Measurements from ENCODE around the gene TRAF1. TPM values are rescaled to one million over a fixed set of nuclear protein-coding genes. Genes with fewer than 3 reads are reported as not detected.

Gene TRAF1
- total RNA-seq, 4 donors from 2014 or later, result 2.2 to 7.2 (median 4.3) TPM

GRCh38 chr9:120864719-120865118 is 61.9 kb downstream of the TRAF1 start:
- 82 to 92% methylated on average over 5 of the region's 5 CpGs for WGBS, 2 donors (ENCODE audit: low coverage in 1 of 2)
- peaks cover 5 to 14% (median 13%) of the 10 kb centered on the region in 4 donors for H3K4me1 ChIP-seq
- H3K27me3 ChIP-seq, result no peaks in the 10 kb centered on the region
- no peak for DNase-seq
- intact Hi-C loops (cut with DNase I; ENCODE audit: low total_unique reads), result no loop called here
- in situ Hi-C loops (cut with MboI; ENCODE audit: low pct_ligation_motif_present in 1 of 4, low pct_unique_long_range_greater_than_20kb in 1 of 4, low sequenced_read_pairs in 3 of 4), result no loop called here
- peaks cover 0 to 5% (median 0%) of the 10 kb centered on the region in 4 donors for H3K36me3 ChIP-seq
- no peak for TF ChIP-seq EP300 (IDR thresholded peaks at IDR 0.05; ENCODE audit: low read depth)
- TF ChIP-seq CTCF (IDR thresholded peaks at IDR 0.05), result no peak
- no peak for TF ChIP-seq POLR2A (IDR thresholded peaks at IDR 0.05)
- no peak for TF ChIP-seq POLR2AphosphoS5 (IDR thresholded peaks at IDR 0.05)
- H3K27ac ChIP-seq, result no peak overlapping the region
- H3K4me3 ChIP-seq, result no peak overlapping the region
- no peaks in the 10 kb centered on the region for H3K9me3 ChIP-seq

- intact Hi-C loops (cut with DNase I; ENCODE audit: low total_unique reads) (no loop called here), in situ Hi-C loops (cut with MboI; ENCODE audit: low pct_ligation_motif_present in 1 of 4, low pct_unique_long_range_greater_than_20kb in 1 of 4, low sequenced_read_pairs in 3 of 4) (no loop called here)
- no peak for DNase-seq
- no peak overlapping the region for H3K27ac ChIP-seq
- WGBS, 2 donors (ENCODE audit: low coverage in 1 of 2), result 93% methylated on average over 7 of the region's 7 CpGs; no CpG with 5 or more reads in 1 of the 2 donors
- no peak overlapping the region for H3K4me3 ChIP-seq
- TF ChIP-seq POLR2A (IDR thresholded peaks at IDR 0.05) (no peak), EP300 (IDR thresholded peaks at IDR 0.05; ENCODE audit: low read depth) (no peak), POLR2AphosphoS5 (IDR thresholded peaks at IDR 0.05) (no peak), CTCF (IDR thresholded peaks at IDR 0.05) (no peak)
- H3K27me3 ChIP-seq, result no peaks in the 10 kb centered on the region
- H3K9me3 ChIP-seq, result no peaks in the 10 kb centered on the region
- H3K4me1 ChIP-seq, result peaks cover 5 to 7% (median 6%) of the 10 kb centered on the region in 4 donors
- peaks cover 0 to 6% (median 0%) of the 10 kb centered on the region in 4 donors for H3K36me3 ChIP-seq
Observed at GRCh38 chr9:120863833-120864232, 62.8 kb downstream of the TRAF1 start.

GRCh38 chr9:120862452-120862851 is 64.1 kb downstream of the TRAF1 start:
- no peaks in the 10 kb centered on the region for H3K27me3 ChIP-seq
- H3K4me1 ChIP-seq, result peaks cover 0 to 3% (median under 1%) of the 10 kb centered on the region in 4 donors
- no peak for TF ChIP-seq POLR2AphosphoS5 (IDR thresholded peaks at IDR 0.05)
- no peak for TF ChIP-seq POLR2A (IDR thresholded peaks at IDR 0.05)
- no peak for TF ChIP-seq EP300 (IDR thresholded peaks at IDR 0.05; ENCODE audit: low read depth)
- no peak overlapping the region for H3K4me3 ChIP-seq
- WGBS, 2 donors (ENCODE audit: low coverage in 1 of 2), result 92% methylated on average over 12 of the region's 12 CpGs; no CpG with 5 or more reads in 1 of the 2 donors
- DNase-seq, result no peak
- in situ Hi-C loops (cut with MboI; ENCODE audit: low pct_ligation_motif_present in 1 of 4, low pct_unique_long_range_greater_than_20kb in 1 of 4, low sequenced_read_pairs in 3 of 4), result no loop called here
- intact Hi-C loops (cut with DNase I; ENCODE audit: low total_unique reads), result no loop called here
- H3K27ac ChIP-seq, result no peak overlapping the region
- peaks cover 0 to 6% (median 0%) of the 10 kb centered on the region in 4 donors for H3K36me3 ChIP-seq
- H3K9me3 ChIP-seq, result no peaks in the 10 kb centered on the region

- no peaks in the 10 kb centered on the region for H3K27me3 ChIP-seq
- no peak overlapping the region for H3K27ac ChIP-seq
- DNase-seq, result no peak
- H3K36me3 ChIP-seq, result peaks cover 0 to 6% (median 0%) of the 10 kb centered on the region in 4 donors
- in situ Hi-C loops (cut with MboI; ENCODE audit: low pct_ligation_motif_present in 1 of 4, low pct_unique_long_range_greater_than_20kb in 1 of 4, low sequenced_read_pairs in 3 of 4) (no loop called here), intact Hi-C loops (cut with DNase I; ENCODE audit: low total_unique reads) (no loop called here)
- no peaks in the 10 kb centered on the region for H3K9me3 ChIP-seq
- H3K4me3 ChIP-seq, result no peak overlapping the region
- TF ChIP-seq EP300 (IDR thresholded peaks at IDR 0.05; ENCODE audit: low read depth) (no peak), POLR2A (IDR thresholded peaks at IDR 0.05) (no peak), CTCF (IDR thresholded peaks at IDR 0.05) (no peak), POLR2AphosphoS5 (IDR thresholded peaks at IDR 0.05) (no peak)
- WGBS, 2 donors (ENCODE audit: low coverage in 1 of 2), result 99 to 100% methylated on average over 2 to 6 of the region's 6 CpGs
- H3K4me1 ChIP-seq, result peaks cover 0 to 9% (median 2%) of the 10 kb centered on the region in 4 donors
Observed at GRCh38 chr9:120861935-120862334, 64.7 kb downstream of the TRAF1 start.

- Histone ChIP-seq H3K4me1 (peaks cover 0 to 11% (median 2%) of the 10 kb centered on the region in 4 donors), H3K27ac (no peak overlapping the region), H3K4me3 (no peak overlapping the region), H3K27me3 (no peaks in the 10 kb centered on the region), H3K36me3 (peaks cover 0 to 6% (median 0%) of the 10 kb centered on the region in 4 donors), H3K9me3 (no peaks in the 10 kb centered on the region)
- intact Hi-C loops (cut with DNase I; ENCODE audit: low total_unique reads), result no loop called here
- WGBS, 2 donors (ENCODE audit: low coverage in 1 of 2), result 95% methylated on average over 11 of the region's 11 CpGs; no CpG with 5 or more reads in 1 of the 2 donors
- no peak for DNase-seq
- no peak for TF ChIP-seq EP300 (IDR thresholded peaks at IDR 0.05; ENCODE audit: low read depth)
- no peak for TF ChIP-seq CTCF (IDR thresholded peaks at IDR 0.05)
- in situ Hi-C loops (cut with MboI; ENCODE audit: low pct_ligation_motif_present in 1 of 4, low pct_unique_long_range_greater_than_20kb in 1 of 4, low sequenced_read_pairs in 3 of 4), result no loop called here
Observed at GRCh38 chr9:120860083-120860482, 66.5 kb downstream of the TRAF1 start.
